ENCODE results near the gene LHFPL3.

LHFPL3 gene

GRCh38 chr7:104296900-104297299 is 31.5 kb upstream of the LHFPL3 start:
- intact Hi-C loops (cut with DNase I; ENCODE audit: low total_unique reads) = no loop called here
- no peak for DNase-seq
- H3K4me1 ChIP-seq = no peaks in the 10 kb centered on the region
- H3K36me3 ChIP-seq = no peaks in the 10 kb centered on the region
- no peak overlapping the region for H3K27ac ChIP-seq
- no peak for TF ChIP-seq CTCF (IDR thresholded peaks at IDR 0.05)
- no peaks in the 10 kb centered on the region for H3K27me3 ChIP-seq
- no peak overlapping the region for H3K4me3 ChIP-seq
- no peaks in the 10 kb centered on the region for H3K9me3 ChIP-seq

- H3K27ac ChIP-seq = no peak overlapping the region
- H3K4me3 ChIP-seq = no peak overlapping the region
- H3K9me3 ChIP-seq = no peaks in the 10 kb centered on the region
- DNase-seq = no peak
- no peak for TF ChIP-seq CTCF (IDR thresholded peaks at IDR 0.05)
- no peaks in the 10 kb centered on the region for H3K36me3 ChIP-seq
- no peaks in the 10 kb centered on the region for H3K4me1 ChIP-seq
- intact Hi-C loops (cut with DNase I; ENCODE audit: low total_unique reads) = no loop called here
- no peaks in the 10 kb centered on the region for H3K27me3 ChIP-seq
Observed at GRCh38 chr7:104299323-104299722, 29.1 kb upstream of the LHFPL3 start.

DNA sequence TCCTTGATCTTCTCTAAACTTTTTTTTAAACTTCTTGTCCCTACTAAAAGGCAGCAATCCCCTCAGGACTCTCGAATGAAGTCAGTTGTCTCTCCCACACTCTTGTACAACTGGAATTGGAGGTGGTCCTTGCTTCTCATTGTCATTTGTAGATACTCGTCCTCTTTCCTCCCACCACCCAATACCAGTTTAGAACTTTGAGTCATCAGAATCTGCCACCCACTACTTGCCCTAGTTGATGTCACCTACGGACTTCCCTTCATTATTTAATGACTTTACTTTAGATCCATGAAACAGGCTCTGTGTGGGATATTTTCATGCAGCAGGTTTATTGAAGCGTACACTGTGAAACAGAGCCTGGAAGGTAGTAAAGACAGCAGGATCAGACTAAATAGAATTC is 28.6 kb upstream of the LHFPL3 start:
- Histone ChIP-seq H3K36me3 (no peaks in the 10 kb centered on the region), H3K27me3 (no peaks in the 10 kb centered on the region), H3K4me3 (no peak overlapping the region), H3K4me1 (no peaks in the 10 kb centered on the region), H3K9me3 (no peaks in the 10 kb centered on the region), H3K27ac (no peak overlapping the region)
- intact Hi-C loops (cut with DNase I; ENCODE audit: low total_unique reads) = no loop called here
- DNase-seq = no peak
- TF ChIP-seq CTCF (IDR thresholded peaks at IDR 0.05) = no peak

GRCh38 chr7:104306793-104307192 is 21.6 kb upstream of the LHFPL3 start:
- Histone ChIP-seq H3K27me3 (no peaks in the 10 kb centered on the region), H3K9me3 (no peaks in the 10 kb centered on the region), H3K4me3 (no peak overlapping the region), H3K4me1 (no peaks in the 10 kb centered on the region), H3K36me3 (no peaks in the 10 kb centered on the region), H3K27ac (no peak overlapping the region)
- DNase-seq = no peak
- no peak for TF ChIP-seq CTCF (IDR thresholded peaks at IDR 0.05)
- intact Hi-C loops (cut with DNase I; ENCODE audit: low total_unique reads) = no loop called here

DNA sequence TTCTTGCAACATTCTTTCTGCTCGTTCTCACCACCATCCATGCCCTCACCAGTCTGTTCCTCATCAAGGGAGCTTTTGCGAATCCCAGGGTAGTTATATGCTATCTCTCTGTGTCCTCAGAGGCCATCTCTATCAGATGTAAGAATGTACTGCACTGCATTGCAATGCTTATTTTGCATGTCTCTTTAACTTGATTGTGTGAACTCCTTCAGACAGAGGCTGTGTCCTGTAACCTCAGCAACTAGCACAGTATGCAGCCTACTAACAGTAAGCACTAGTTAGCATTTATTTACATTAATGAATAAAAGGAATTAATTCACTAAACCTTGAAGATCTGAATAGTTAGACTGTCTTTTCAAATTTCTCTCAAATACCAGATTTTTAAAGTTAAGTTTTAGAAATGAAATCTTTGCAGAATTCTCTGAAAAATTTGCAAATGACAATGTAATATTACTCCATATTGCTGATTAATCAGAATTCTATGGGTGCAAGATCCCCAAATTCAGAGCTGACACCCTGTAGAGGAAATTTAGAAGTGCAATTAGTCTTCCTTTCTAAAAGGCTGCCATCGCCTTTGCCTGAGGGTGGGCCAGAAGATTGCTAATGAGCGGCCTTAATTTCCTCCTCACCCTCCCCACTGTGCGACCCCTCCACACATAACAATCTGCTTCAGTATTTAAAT is 10.3 kb upstream of the LHFPL3 start:
- Histone ChIP-seq H3K4me1 (no peaks in the 10 kb centered on the region), H3K9me3 (peaks cover 3 to 8% (median 4%) of the 10 kb centered on the region in 3 donors)
- TF ChIP-seq CTCF (IDR thresholded peaks at IDR 0.05) = no peak

DNA sequence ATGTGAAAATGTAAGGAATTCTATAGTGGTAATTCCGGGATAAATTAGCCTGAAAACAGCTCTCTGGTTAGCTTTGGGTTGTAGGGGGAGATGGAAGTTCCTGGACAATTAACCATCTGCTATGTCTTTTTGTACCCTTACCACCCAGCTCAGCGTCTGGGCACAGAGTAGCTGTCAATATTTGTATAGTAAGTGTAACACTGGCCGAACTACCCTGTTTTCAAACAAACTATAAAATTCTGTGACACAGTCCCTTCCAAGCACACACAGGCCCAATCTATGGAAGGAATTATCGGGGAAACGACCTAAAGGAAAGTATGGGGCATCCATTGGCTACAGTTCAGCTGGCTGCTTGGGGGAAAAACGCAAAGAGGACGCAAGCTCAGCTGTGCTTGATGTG is 869 bp upstream of the LHFPL3 start:
- Histone ChIP-seq H3K9me3 (no peaks in the 10 kb centered on the region), H3K36me3 (no peaks in the 10 kb centered on the region), H3K4me1 (peaks cover 0 to 19% (median 16%) of the 10 kb centered on the region in 4 donors), H3K27me3 (peaks cover 0 to 37% of the 10 kb centered on the region in 2 donors), H3K27ac (no peak overlapping the region), H3K4me3 (no peak overlapping the region)
- no peak for TF ChIP-seq CTCF (IDR thresholded peaks at IDR 0.05)
- intact Hi-C loops (cut with DNase I; ENCODE audit: low total_unique reads) = no loop called here
- DNase-seq = no peak

More for the DNA sequence above, 10.3 kb upstream of the LHFPL3 start:
- Histone ChIP-seq H3K36me3 (no peaks in the 10 kb centered on the region), H3K27ac (no peak overlapping the region), H3K4me3 (no peak overlapping the region), H3K27me3 (no peaks in the 10 kb centered on the region)
- no peak for DNase-seq
- intact Hi-C loops (cut with DNase I; ENCODE audit: low total_unique reads) = no loop called here

Measured in tibial artery (tissue), 4 donors.